Measurements from ENCODE around the gene F3. TPM values are rescaled to one million over a fixed set of nuclear protein-coding genes. Genes with fewer than 3 reads are reported as not detected.

The F3 gene
- total RNA-seq, 1 donor from 2014 or later, result 32.5 TPM

DNA sequence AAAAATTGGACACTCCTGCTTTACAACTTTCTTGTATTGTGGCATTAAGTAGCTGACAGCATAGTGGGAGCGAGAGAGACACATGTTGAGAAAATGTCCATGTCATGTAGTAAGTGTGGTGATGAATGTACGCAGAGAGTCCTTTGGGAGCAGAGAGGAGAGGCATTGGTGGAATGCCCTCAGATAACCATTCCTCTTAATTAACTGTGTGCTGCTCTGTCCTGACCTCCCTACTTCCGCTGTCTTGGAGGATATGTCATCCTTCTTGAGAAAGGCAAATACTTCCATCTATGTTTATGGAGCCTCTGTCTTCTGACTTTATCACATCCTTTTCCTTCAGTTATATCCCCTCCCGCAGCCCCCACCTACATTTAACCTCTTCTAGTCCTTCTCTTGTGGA lies 38.4 kb downstream of the F3 start:
- intact Hi-C loops (cut with DNase I), result no loop called here
- DNase-seq (ENCODE audit: low spot score in 2 of 2), result no peak
- Histone ChIP-seq H3K9me3 (no peaks in the 10 kb centered on the region), H3K36me3 (peaks cover 20 to 22% of the 10 kb centered on the region in 2 donors), H3K27ac (no peak overlapping the region), H3K27me3 (no peaks in the 10 kb centered on the region), H3K4me3 (no peak overlapping the region), H3K4me1 (no peaks in the 10 kb centered on the region)
- TF ChIP-seq, protein P1, sequence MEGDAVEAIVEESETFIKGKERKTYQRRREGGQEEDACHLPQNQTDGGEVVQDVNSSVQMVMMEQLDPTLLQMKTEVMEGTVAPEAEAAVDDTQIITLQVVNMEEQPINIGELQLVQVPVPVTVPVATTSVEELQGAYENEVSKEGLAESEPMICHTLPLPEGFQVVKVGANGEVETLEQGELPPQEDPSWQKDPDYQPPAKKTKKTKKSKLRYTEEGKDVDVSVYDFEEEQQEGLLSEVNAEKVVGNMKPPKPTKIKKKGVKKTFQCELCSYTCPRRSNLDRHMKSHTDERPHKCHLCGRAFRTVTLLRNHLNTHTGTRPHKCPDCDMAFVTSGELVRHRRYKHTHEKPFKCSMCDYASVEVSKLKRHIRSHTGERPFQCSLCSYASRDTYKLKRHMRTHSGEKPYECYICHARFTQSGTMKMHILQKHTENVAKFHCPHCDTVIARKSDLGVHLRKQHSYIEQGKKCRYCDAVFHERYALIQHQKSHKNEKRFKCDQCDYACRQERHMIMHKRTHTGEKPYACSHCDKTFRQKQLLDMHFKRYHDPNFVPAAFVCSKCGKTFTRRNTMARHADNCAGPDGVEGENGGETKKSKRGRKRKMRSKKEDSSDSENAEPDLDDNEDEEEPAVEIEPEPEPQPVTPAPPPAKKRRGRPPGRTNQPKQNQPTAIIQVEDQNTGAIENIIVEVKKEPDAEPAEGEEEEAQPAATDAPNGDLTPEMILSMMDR (IDR thresholded peaks at IDR 0.05), result no peak

DNA sequence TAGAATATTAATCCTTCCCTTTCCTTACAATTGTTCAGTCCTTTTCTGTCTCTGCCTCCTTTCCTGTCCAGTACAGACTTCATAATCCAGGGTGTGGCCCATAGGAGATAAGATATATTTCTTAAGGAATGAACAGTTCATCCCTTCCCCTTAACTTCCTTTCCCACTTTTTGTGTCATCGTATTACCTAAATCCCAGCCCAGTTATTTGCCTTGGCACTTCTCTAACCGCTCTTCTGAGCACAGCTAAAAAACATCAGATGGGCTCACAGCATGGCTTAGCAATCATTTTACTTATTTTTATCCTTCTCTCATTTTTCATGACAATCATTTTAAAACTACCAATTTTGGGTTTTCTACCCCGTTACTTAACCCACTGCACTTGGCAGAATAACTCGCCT lies 39.6 kb downstream of the F3 start:
- peaks cover 20 to 22% of the 10 kb centered on the region in 2 donors for H3K36me3 ChIP-seq

DNA sequence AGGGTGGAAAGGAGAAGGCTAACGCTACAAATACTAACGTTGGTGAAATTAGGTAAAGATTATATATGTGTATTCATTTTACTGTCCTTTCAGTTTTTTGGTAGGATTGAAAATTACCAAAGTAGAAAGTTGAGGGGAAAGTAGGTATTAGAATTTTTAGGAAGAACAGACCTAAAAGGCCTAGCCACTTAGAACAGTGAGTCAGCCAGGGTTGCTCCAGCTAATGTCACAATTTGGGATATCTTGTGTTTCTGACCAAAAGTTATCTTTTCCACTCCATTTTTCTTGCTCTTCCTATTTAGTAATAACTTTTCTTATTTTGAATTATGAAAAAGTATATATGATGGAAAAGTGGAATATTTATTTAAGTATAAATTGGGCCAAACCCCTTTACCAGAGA lies 40.1 kb downstream of the F3 start:
- H3K27me3 ChIP-seq, result no peaks in the 10 kb centered on the region
- no peak overlapping the region for H3K27ac ChIP-seq
- no peak overlapping the region for H3K4me3 ChIP-seq
- intact Hi-C loops (cut with DNase I), result no loop called here
- peaks cover 19 to 20% of the 10 kb centered on the region in 2 donors for H3K36me3 ChIP-seq
- no peak for DNase-seq (ENCODE audit: low spot score in 2 of 2)
- no peaks in the 10 kb centered on the region for H3K9me3 ChIP-seq
- TF ChIP-seq, protein P1 (IDR thresholded peaks at IDR 0.05), result no peak
- H3K4me1 ChIP-seq, result no peaks in the 10 kb centered on the region

More for the DNA sequence above, 39.6 kb downstream of the F3 start:
- Histone ChIP-seq H3K27ac (no peak overlapping the region), H3K27me3 (no peaks in the 10 kb centered on the region), H3K9me3 (no peaks in the 10 kb centered on the region), H3K4me1 (no peaks in the 10 kb centered on the region), H3K4me3 (no peak overlapping the region)
- intact Hi-C loops (cut with DNase I), result no loop called here
- TF ChIP-seq, protein P1 (IDR thresholded peaks at IDR 0.05), result no peak
- no peak for DNase-seq (ENCODE audit: low spot score in 2 of 2)

DNA sequence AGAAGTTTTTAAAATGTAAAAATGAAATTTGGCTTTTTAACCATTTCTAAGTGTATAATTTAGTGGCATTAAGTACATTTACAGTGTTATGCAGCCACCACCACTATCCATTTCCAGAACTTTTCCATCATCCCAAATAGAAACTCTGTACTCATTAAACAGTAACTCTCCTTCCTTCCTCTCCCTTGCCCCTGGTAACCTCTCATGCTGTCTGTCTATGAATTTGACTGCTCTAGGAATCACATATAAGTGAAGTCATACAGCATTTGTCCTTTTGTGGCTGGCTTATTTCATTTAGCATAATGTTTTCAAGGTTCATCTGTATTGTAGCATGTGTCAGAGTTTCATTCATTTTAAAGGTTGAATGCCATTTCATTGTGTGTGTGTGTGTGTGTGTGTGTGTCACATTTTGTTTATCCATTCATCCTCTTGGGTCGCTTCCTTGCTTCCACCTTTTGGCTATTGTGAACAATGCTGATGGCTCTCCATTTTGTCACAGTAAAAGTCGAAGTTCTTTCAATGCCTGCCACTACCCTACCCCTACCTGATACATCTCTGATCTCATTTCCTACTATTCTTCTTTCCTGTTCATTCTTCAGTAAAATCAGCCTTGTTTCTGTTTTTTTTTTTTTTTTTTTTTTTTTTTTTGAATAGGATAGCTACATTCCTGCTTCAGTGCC lies 45.3 kb downstream of the F3 start:
- intact Hi-C loops (cut with DNase I), result no loop called here
- no peaks in the 10 kb centered on the region for H3K27me3 ChIP-seq
- TF ChIP-seq, protein P1 (IDR thresholded peaks at IDR 0.05), result no peak
- no peaks in the 10 kb centered on the region for H3K9me3 ChIP-seq
- DNase-seq (ENCODE audit: low spot score in 2 of 2), result no peak
- H3K27ac ChIP-seq, result no peak overlapping the region
- no peaks in the 10 kb centered on the region for H3K4me1 ChIP-seq
- H3K4me3 ChIP-seq, result no peak overlapping the region
- H3K36me3 ChIP-seq, result peaks cover 20 to 30% of the 10 kb centered on the region in 2 donors

DNA sequence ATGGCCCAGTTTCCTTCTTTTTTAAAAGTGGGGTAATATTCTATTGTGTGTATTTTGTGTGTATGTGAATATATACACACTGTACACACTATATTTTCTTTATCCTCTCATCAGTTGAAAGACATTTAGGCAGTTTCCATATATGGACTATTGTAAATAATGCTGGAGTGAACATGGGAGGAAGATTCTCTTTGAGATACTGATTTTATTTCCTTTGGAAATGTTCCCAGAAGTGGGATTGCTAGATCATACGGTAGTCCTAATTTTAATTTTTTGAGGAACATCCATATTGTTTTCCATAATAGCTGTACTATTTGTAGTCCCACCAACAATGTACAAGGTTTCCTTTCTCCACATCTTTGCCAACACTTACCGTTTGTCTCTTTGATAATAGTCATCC lies 51.0 kb downstream of the F3 start:
- TF ChIP-seq, protein P1 (IDR thresholded peaks at IDR 0.05), result no peak

More for the DNA sequence above, 51.0 kb downstream of the F3 start:
- H3K36me3 ChIP-seq, result peaks cover 10 to 38% of the 10 kb centered on the region in 2 donors
- DNase-seq (ENCODE audit: low spot score in 2 of 2), result no peak
- intact Hi-C loops (cut with DNase I), result no loop called here
- H3K9me3 ChIP-seq, result no peaks in the 10 kb centered on the region
- no peak overlapping the region for H3K27ac ChIP-seq
- no peaks in the 10 kb centered on the region for H3K4me1 ChIP-seq
- no peaks in the 10 kb centered on the region for H3K27me3 ChIP-seq
- H3K4me3 ChIP-seq, result no peak overlapping the region
